K562 (cell line): ENCODE results near the gene FCRL2. TPM values are rescaled to one million over a fixed set of nuclear protein-coding genes. Genes with fewer than 3 reads are reported as not detected.

Source experiments
- ATAC-seq: fragments of 200-7000 bp; cut with Tn5 transposase; 3 replicates; pipeline ENCODE4 v1.9.1; 2020; ENCODE audit warnings: moderate library complexity
- BruUV-seq: library from RNA; stranded (reverse); fragments of 400-500 nt; replicated peaks from 2 replicates; lab custom pipeline; 2021; lab: Mats Ljungman, UMichigan
- CTCF ChIA-PET: fragments of 300-600 bp; formaldehyde crosslinking; extraction: SDS; loops from one replicate; lab custom pipeline; 2021; ENCODE audit warnings: low intra/inter-chr PET ratio; lab: Yijun Ruan, JAX
- POLR2A ChIA-PET: fragments of 300-600, 350-650 bp; sonication (Branson Sonifier 250); formaldehyde crosslinking; extraction: SDS; loops from one replicate; lab custom pipeline; 2021; ENCODE audit warnings: antibody characterized with exemption, inconsistent platforms; lab: Yijun Ruan, JAX
- DNase-seq, 4 experiments: peaks; one replicate each; pipeline versions ENCODE4 v3.0.0 to v3.0.0-alpha.2; 2011 to 2018; ENCODE audit warnings: low spot score in 3 of 4, mixed read lengths in 3 of 4; ENCODE audit errors: extremely low read depth in 1 of 4
- FAIRE-seq: peaks from 2 replicates; lab custom pipeline; 2011; peaks lifted over from hg19 to GRCh38; lab: Jason Lieb, UNC
- H2AFZ ChIP-seq: 2 replicates; pipeline ENCODE4 v1.6.0; 2011; ENCODE audit warnings: low read depth, low read length, control low read depth, inconsistent platforms
- H3K27ac ChIP-seq: fragments of 200-600 bp; 3 replicates; pipeline ENCODE4 v1.8.0; 2011; ENCODE audit warnings: low read depth, mild to moderate bottlenecking, control low read depth, inconsistent platforms, low read length, moderate library complexity, mixed read lengths; ENCODE audit errors: extremely low read depth
- H3K27me3 ChIP-seq, 2 experiments: fragments of 300-600 bp in 1 of 2; 2 replicates in 1 of 2; 3 replicates in 1 of 2; pipeline versions ENCODE4 v1.6.0 to v1.8.0; 2011; ENCODE audit warnings: inconsistent platforms in 2 of 2, low read length in 2 of 2, mild to moderate bottlenecking in 1 of 2, mixed read lengths in 1 of 2, moderate library complexity in 1 of 2; ENCODE audit not compliant: control insufficient read depth in 2 of 2, insufficient read depth in 2 of 2
- H3K36me3 ChIP-seq: fragments of 300-600 bp; 3 replicates; pipeline ENCODE4 v1.8.0; 2011; ENCODE audit warnings: mild to moderate bottlenecking, low read length, inconsistent platforms; ENCODE audit not compliant: control insufficient read depth, insufficient read depth
- H3K4me1 ChIP-seq, 2 experiments: fragments of 200-600 bp in 1 of 2; replicated peaks in 1 of 2; 2 replicates in 1 of 2; 3 replicates in 1 of 2; pipeline versions ENCODE4 v1.5.1 to v1.8.0; 2011; ENCODE audit warnings: inconsistent platforms in 2 of 2, low read length in 2 of 2, mild to moderate bottlenecking in 1 of 2, mixed read lengths in 1 of 2, moderate library complexity in 1 of 2; ENCODE audit not compliant: control insufficient read depth in 2 of 2, insufficient read depth in 2 of 2
- H3K4me2 ChIP-seq: 2 replicates; pipeline ENCODE4 v1.6.1; 2011; ENCODE audit warnings: low read length, control low read depth, inconsistent platforms, mixed read lengths; ENCODE audit not compliant: insufficient read depth
- H3K4me3 ChIP-seq: fragments of 200-600 bp; sonication (generic), shearing (Covaris generic); 2 replicates; pipeline ENCODE4 v1.5.1; 2016; ENCODE audit warnings: control low read depth, inconsistent platforms
- H3K79me2 ChIP-seq: fragments of 200-600 bp; 3 replicates; pipeline ENCODE4 v1.8.0; 2011; ENCODE audit warnings: low read length, inconsistent platforms; ENCODE audit not compliant: control insufficient read depth, insufficient read depth
- H3K9ac ChIP-seq, 2 experiments: 2 replicates each; pipeline versions ENCODE4 v1.6.0 to v1.6.1; 2011; ENCODE audit warnings: low read depth in 2 of 2, low read length in 2 of 2, control low read depth in 1 of 2, inconsistent platforms in 1 of 2, mild to moderate bottlenecking in 1 of 2, mixed read lengths in 1 of 2; ENCODE audit not compliant: insufficient read depth in 1 of 2
- H3K9me1 ChIP-seq: one replicate; pipeline ENCODE4 v1.6.0; 2011; ENCODE audit warnings: inconsistent platforms, mild to moderate bottlenecking, low read length, moderate library complexity; ENCODE audit not compliant: control insufficient read depth, insufficient read depth
- H3K9me3 ChIP-seq: replicated peaks from 2 replicates; pipeline ENCODE4 v1.5.1; 2011; ENCODE audit warnings: low read depth, low read length, inconsistent platforms; ENCODE audit not compliant: control insufficient read depth, insufficient read depth
- H4K20me1 ChIP-seq: replicated peaks from 2 replicates; pipeline ENCODE4 v1.6.1; 2011; ENCODE audit warnings: low read length, inconsistent platforms, mixed read lengths; ENCODE audit not compliant: control insufficient read depth, insufficient read depth
- CCNT2 ChIP-seq: IDR thresholded peaks from 2 replicates; pipeline ENCODE4 v1.6.1; 2011; ENCODE audit warnings: borderline replicate concordance, low read depth, mild to moderate bottlenecking, moderate library complexity, mixed read lengths, low read length; ENCODE audit not compliant: insufficient read length; ENCODE audit errors: extremely low read depth
- CHCHD3 ChIP-seq: fragments of 250-450 bp; sonication (Bioruptor Pico); IDR thresholded peaks from 2 replicates; pipeline ENCODE4 v2.1.2; 2022; ENCODE audit warnings: mild to moderate bottlenecking
- DMBX1 ChIP-seq: fragments of 250-450 bp; sonication (Bioruptor Pico); IDR thresholded peaks from 2 replicates; pipeline ENCODE4 v1.8.0; 2022; ENCODE audit warnings: inconsistent platforms, mild to moderate bottlenecking, moderate library complexity, borderline replicate concordance
- HNRNPH1 ChIP-seq: fragments of 200-400 bp; formaldehyde crosslinking; optimal IDR thresholded peaks from 2 replicates; pipeline ENCODE3; 2017; ENCODE audit warnings: low read depth, mild to moderate bottlenecking, low read length, moderate library complexity
- HOXB6 ChIP-seq: fragments of 250-450 bp; sonication (Bioruptor Pico); IDR thresholded peaks from 2 replicates; pipeline ENCODE4 v1.5.1; 2022; ENCODE audit warnings: mild to moderate bottlenecking, borderline replicate concordance
- SREBF2 ChIP-seq: sonication (generic); formaldehyde crosslinking; IDR thresholded peaks from 2 replicates; pipeline ENCODE4 v1.4.0; 2020; ENCODE audit warnings: mild to moderate bottlenecking, missing genetic modification reagents
- ZBTB2 ChIP-seq: fragments of 450-650 bp; IDR thresholded peaks from 2 replicates; pipeline ENCODE4 v1.6.1; 2016; ENCODE audit warnings: antibody characterized with exemption
- ZNF384 ChIP-seq: IDR thresholded peaks from 2 replicates; pipeline ENCODE4 v1.6.1; 2012; ENCODE audit warnings: low read depth, low read length, improper control_type of control experiment
- WGBS: fragments of 100-300 bp; shearing (Covaris generic); methylation state at CpG from one replicate; pipeline ENCODE4 v1.1.6; 2016; ENCODE audit warnings: low coverage, mixed read lengths; ENCODE audit not compliant: insufficient coverage; ENCODE audit errors: missing lambda C conversion rate; 5-methylcytosine and 5-hydroxymethylcytosine counted together
- in situ Hi-C: fragments of 300-500 bp; cut with MboI; formaldehyde crosslinking; loops from 4 replicates; pipeline ENCODE4 v1.15.0; 2018; ENCODE audit warnings: inconsistent platforms, mixed read lengths
- intact Hi-C: fragments of 100-400 bp; cut with micrococcal nuclease; formaldehyde crosslinking; loops from 2 replicates; pipeline ENCODE4 v1.14.2; 2022
- polyA plus RNA-seq, 8 experiments: library from polyadenylated mRNA; depleted of rRNA in 4 of 8; stranded (reverse) in 5 of 8; unstranded in 3 of 8; fragments of >200 nt; fragmentation: Nextera tagmentation in 2 of 8; fragmentation: Illumina TruSeq in 1 of 8; extraction: Ambion mirVana in 2 of 8; extraction: Trizol in 1 of 8; gene quantifications; 2 replicates each; pipeline versions ENCODE4 v1.2.1 to v1.2.3, GENCODE V29; 2011 to 2014; ENCODE audit warnings: inconsistent platforms in 1 of 8, missing spikeins in 1 of 8
- total RNA-seq, 7 experiments: library from RNA; depleted of rRNA in 6 of 7; stranded (reverse); fragments of >200 nt in 6 of 7; fragmentation: Illumina TruSeq in 2 of 7; extraction: Trizol in 2 of 7; gene quantifications; 2 replicates each; pipeline versions ENCODE4 v1.2.1 to v1.2.3, GENCODE V29; 2011 to 2021; ENCODE audit warnings: low replicate concordance in 1 of 7
- TF ChIP-seq, protein P1 (sequence below): fragments of 450-650 bp; formaldehyde crosslinking; IDR thresholded peaks from 2 replicates; pipeline ENCODE4 v1.4.0; 2020; ENCODE audit warnings: mild to moderate bottlenecking, moderate library complexity
- TF ChIP-seq, protein P2 (sequence below), 2 experiments: fragments of 450-650 bp; IDR thresholded peaks; 2 replicates each; pipeline ENCODE4 v1.6.1; 2016; ENCODE audit warnings: mild to moderate bottlenecking in 2 of 2, borderline replicate concordance in 1 of 2, low read depth in 1 of 2, moderate library complexity in 1 of 2

FCRL2 gene
- total and polyA plus RNA-seq, 9 of the 15 experiments (the other 6 are each of a cell fraction or from before 2014, with no cell fraction given) = not detected

DNA sequence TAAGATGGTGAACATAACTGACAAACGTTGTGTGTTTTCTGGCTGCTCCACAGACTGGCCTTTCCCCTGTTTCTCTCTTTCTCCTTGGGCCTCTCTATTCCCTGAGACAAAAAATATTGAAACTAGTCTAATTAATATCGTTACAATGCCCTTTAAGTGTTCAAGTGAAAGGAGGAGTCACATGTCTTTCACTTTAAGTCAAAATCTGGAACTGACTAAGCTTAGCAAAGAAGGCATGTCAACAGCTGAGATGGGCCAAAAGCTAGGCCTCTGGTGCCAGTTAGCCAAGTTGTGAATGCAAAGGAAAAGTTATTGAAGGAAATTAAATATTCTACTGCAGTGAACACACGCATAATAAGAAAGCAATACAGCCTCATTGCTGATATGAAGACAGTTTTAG lies 44.2 kb downstream of the FCRL2 start (continued):
- TF ChIP-seq, protein P1, sequence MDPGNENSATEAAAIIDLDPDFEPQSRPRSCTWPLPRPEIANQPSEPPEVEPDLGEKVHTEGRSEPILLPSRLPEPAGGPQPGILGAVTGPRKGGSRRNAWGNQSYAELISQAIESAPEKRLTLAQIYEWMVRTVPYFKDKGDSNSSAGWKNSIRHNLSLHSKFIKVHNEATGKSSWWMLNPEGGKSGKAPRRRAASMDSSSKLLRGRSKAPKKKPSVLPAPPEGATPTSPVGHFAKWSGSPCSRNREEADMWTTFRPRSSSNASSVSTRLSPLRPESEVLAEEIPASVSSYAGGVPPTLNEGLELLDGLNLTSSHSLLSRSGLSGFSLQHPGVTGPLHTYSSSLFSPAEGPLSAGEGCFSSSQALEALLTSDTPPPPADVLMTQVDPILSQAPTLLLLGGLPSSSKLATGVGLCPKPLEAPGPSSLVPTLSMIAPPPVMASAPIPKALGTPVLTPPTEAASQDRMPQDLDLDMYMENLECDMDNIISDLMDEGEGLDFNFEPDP (CRISPR knock-in tag) = no peak
- no peak for TF ChIP-seq ZNF384

DNA sequence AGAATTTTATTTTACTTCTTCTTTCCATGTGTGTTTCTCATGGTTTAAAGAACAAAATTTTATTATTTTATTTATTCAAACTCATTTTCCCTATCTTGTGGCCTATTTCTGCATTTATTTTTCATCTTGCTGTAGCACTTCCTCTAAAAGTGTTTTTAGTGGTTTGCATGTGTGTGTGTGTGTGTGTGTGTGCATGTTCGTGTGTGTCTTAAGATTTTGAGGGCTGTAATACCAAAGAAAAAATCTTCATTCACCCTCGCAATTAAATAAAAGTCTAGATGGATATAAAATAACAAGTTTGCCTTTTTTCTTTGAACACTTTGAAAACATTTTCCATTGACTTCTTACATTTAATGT lies 51.7 kb downstream of the FCRL2 start:
- H3K9ac ChIP-seq = no peak overlapping the region
- no peaks in the 10 kb centered on the region for H3K9me3 ChIP-seq
- DNase-seq (no peak), FAIRE-seq (no peak), ATAC-seq (no peak)
- no peak overlapping the region for H2AFZ ChIP-seq
- no peaks in the 10 kb centered on the region for H3K36me3 ChIP-seq
- no peaks in the 10 kb centered on the region for H3K79me2 ChIP-seq
- no peaks in the 10 kb centered on the region for H3K4me1 ChIP-seq
- no peak overlapping the region for H3K4me3 ChIP-seq
- H3K9me1 ChIP-seq = no peaks in the 10 kb centered on the region
- in situ Hi-C loops = no loop called here
- no peak overlapping the region for H3K27ac ChIP-seq
- WGBS = 0% methylated on average over 2 of the region's 2 CpGs
- intact Hi-C loops = no loop called here
- POLR2A ChIA-PET = no interaction called here
- BruUV-seq = no TSS peak
- H3K4me2 ChIP-seq = no peak overlapping the region
- no peaks in the 10 kb centered on the region for H4K20me1 ChIP-seq
- CTCF ChIA-PET = no interaction called here
- no peaks in the 10 kb centered on the region for H3K27me3 ChIP-seq
- TF ChIP-seq CHCHD3 (CRISPR knock-in tag) = no peak
- TF ChIP-seq ZBTB2 = no peak
- no peak for TF ChIP-seq CCNT2
- TF ChIP-seq, protein P2, sequence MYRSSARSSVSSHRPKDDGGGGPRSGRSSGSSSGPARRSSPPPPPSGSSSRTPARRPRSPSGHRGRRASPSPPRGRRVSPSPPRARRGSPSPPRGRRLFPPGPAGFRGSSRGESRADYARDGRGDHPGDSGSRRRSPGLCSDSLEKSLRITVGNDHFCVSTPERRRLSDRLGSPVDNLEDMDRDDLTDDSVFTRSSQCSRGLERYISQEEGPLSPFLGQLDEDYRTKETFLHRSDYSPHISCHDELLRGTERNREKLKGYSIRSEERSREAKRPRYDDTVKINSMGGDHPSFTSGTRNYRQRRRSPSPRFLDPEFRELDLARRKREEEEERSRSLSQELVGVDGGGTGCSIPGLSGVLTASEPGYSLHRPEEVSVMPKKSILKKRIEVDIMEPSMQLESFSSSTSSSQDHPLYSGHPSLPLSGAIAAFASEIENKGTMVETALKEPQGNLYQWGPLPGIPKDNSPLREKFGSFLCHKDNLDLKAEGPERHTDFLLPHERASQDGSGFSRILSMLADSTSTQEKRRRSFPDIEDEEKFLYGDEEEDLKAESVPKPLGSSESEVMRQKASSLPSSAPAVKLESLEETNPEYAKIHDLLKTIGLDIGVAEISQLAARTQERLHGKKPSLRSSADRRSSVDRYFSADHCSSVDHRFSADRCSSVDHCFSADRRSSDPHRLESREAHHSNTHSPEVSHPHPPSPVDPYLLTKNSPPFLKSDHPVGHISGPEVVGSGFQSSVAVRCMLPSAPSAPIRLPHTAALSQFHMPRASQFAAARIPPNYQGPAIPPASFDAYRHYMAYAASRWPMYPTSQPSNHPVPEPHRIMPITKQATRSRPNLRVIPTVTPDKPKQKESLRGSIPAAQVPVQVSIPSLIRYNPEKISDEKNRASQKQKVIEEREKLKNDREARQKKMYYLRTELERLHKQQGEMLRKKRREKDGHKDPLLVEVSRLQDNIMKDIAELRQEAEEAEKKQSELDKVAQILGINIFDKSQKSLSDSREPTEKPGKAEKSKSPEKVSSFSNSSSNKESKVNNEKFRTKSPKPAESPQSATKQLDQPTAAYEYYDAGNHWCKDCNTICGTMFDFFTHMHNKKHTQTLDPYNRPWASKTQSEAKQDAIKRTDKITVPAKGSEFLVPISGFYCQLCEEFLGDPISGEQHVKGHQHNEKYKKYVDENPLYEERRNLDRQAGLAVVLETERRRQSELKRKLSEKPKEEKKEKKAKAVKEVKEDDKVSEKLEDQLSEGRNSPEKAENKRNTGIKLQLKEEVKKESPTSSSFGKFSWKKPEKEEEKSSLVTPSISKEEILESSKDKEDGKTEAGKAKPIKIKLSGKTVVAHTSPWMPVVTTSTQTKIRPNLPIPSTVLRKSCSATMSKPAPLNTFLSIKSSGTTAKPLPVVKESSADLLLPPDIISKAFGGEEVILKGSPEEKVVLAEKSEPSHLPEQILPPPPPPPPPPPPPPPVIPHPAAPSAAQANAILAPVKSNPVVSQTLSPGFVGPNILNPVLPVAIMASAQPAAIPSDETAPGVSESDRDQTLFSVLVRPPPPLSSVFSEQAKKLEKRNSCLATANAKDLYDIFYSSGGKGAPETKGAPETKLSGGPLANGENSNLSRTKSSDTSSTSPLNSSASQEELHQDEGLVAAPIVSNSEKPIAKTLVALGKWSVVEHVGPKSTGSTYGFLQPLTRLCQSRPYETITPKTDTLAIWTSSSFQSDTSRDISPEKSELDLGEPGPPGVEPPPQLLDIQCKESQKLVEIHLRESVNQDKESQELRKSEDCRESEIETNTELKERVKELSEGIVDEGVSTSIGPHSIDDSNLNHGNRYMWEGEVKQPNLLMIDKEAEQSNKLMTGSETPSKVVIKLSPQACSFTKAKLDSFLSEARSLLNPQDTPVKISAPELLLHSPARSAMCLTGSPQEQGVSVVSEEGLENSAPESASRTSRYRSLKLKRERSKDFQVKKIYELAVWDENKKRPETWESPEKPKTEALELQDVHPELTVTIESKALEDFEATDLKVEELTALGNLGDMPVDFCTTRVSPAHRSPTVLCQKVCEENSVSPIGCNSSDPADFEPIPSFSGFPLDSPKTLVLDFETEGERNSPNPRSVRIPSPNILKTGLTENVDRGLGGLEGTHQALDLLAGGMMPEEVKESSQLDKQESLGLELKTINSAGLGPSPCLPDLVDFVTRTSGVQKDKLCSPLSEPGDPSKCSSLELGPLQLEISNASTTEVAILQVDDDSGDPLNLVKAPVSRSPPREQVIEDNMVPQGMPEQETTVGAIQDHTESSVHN (IDR thresholded peaks at IDR 0.05; ENCODE audit: borderline replicate concordance in 1 of 2, low read depth in 1 of 2) = no peak
- no peak for TF ChIP-seq HOXB6 (CRISPR knock-in tag)
- TF ChIP-seq SREBF2 = no peak
- TF ChIP-seq DMBX1 (CRISPR knock-in tag) = no peak
- no peak for TF ChIP-seq HNRNPH1
